ENCODE data around the gene PTPN14.

DNA sequence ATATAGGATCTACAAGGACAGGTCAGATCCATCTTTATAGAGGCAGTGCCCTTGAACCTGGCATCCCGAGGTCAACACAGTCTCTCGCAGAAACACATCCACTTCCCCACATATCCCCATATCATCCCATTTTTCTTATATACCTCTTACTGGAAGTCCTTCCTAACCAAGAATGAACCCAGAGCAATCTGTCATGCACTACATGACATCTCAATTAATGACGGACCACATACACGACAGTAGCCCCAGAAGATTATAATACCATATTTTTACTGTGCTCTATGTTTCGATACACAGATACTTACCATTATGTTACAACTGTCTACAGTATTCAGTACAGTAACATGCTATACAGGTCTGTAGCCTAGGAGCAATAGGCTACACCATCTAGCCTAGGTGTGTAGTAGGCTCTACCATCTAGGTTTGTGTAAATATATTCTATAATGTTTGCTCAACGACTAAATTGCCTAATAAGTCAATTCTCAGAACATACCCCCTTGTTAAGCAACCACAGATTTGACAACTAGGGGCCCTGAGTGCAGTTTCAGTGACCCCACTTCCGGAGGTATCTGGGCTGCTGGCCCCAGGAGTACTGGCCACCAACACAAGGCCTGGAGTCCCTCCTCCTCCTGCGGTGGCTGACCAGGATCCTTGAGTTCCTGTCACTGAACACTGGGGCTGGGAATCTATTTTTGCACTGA lies 28.1 kb downstream of the PTPN14 start:
- TF ChIP-seq TCF7L2 (IDR thresholded peaks at IDR 0.05; ENCODE audit: borderline replicate concordance, extremely low read depth, insufficient read depth, insufficient read length): no peak
- no peak for TF ChIP-seq POLR2A (IDR thresholded peaks at IDR 0.05; ENCODE audit: borderline replicate concordance, extremely low read depth, insufficient read depth, insufficient read length)
- no peak for TF ChIP-seq SP1 (IDR thresholded peaks at IDR 0.05; ENCODE audit: low read depth)
- TF ChIP-seq, protein P1, sequence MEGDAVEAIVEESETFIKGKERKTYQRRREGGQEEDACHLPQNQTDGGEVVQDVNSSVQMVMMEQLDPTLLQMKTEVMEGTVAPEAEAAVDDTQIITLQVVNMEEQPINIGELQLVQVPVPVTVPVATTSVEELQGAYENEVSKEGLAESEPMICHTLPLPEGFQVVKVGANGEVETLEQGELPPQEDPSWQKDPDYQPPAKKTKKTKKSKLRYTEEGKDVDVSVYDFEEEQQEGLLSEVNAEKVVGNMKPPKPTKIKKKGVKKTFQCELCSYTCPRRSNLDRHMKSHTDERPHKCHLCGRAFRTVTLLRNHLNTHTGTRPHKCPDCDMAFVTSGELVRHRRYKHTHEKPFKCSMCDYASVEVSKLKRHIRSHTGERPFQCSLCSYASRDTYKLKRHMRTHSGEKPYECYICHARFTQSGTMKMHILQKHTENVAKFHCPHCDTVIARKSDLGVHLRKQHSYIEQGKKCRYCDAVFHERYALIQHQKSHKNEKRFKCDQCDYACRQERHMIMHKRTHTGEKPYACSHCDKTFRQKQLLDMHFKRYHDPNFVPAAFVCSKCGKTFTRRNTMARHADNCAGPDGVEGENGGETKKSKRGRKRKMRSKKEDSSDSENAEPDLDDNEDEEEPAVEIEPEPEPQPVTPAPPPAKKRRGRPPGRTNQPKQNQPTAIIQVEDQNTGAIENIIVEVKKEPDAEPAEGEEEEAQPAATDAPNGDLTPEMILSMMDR (IDR thresholded peaks at IDR 0.05 in 2 of 3, conservative IDR thresholded peaks at IDR 0.05 in 1 of 3; ENCODE audit: borderline replicate concordance in 1 of 3, insufficient read depth in 1 of 3, low read depth in 2 of 3, low read length in 2 of 3): no peak
- no peak for TF ChIP-seq EGR1 (IDR thresholded peaks at IDR 0.05; ENCODE audit: low read depth)
- no peak for TF ChIP-seq REST (IDR thresholded peaks at IDR 0.05; ENCODE audit: low read depth)
- no peak for TF ChIP-seq ZNF274 (IDR thresholded peaks at IDR 0.05; ENCODE audit: low read depth, low read length)
- TF ChIP-seq EZH2 (IDR thresholded peaks at IDR 0.05): no peak
- TF ChIP-seq, protein P2, sequence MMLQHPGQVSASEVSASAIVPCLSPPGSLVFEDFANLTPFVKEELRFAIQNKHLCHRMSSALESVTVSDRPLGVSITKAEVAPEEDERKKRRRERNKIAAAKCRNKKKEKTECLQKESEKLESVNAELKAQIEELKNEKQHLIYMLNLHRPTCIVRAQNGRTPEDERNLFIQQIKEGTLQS (IDR thresholded peaks at IDR 0.05): no peak
- TF ChIP-seq YY1 (IDR thresholded peaks at IDR 0.05; ENCODE audit: extremely low read depth, insufficient replicate concordance, low read depth, low read length): no peak
- TF ChIP-seq SIN3A (IDR thresholded peaks at IDR 0.05; ENCODE audit: low read depth): no peak
- TF ChIP-seq CBX3 (IDR thresholded peaks at IDR 0.05; ENCODE audit: low read depth): no peak
